ENCODE measurements around the gene LRP1B. TPM values are rescaled to one million over a fixed set of nuclear protein-coding genes. Genes with fewer than 3 reads are reported as not detected.

The LRP1B gene
- total RNA-seq, 1 donor from 2014 or later = not detected

DNA sequence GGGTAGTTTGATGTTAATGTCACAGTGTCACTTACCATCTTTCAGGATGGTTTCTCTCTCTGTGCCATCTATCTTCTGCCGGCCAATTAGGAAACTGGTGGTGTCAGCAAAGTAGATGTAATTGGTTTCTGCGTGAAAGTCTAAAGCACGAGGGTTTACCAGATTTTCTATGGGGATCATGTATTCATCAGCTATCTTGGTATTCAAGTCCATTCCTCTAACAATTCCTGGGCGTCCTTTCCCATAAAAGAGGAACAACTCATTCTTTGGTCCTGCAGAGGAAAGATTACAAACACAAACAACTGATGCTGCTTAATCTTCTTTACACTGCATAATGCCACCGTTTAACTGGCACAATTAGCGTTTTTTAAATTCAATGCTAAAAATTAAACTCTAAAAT is 1081.9 kb downstream of the LRP1B start:
- intact Hi-C loops (cut with micrococcal nuclease) = no loop called here
- CTCF ChIA-PET = no interaction called here
- no peak for DNase-seq
- H3K4me3 Mint-ChIP-seq = no peak overlapping the region
- H3K9me3 Mint-ChIP-seq = peaks cover 6% of the 10 kb centered on the region
- POLR2A ChIA-PET = no interaction called here
- no peak overlapping the region for H3K27ac Mint-ChIP-seq
- TF ChIP-seq, protein P1, sequence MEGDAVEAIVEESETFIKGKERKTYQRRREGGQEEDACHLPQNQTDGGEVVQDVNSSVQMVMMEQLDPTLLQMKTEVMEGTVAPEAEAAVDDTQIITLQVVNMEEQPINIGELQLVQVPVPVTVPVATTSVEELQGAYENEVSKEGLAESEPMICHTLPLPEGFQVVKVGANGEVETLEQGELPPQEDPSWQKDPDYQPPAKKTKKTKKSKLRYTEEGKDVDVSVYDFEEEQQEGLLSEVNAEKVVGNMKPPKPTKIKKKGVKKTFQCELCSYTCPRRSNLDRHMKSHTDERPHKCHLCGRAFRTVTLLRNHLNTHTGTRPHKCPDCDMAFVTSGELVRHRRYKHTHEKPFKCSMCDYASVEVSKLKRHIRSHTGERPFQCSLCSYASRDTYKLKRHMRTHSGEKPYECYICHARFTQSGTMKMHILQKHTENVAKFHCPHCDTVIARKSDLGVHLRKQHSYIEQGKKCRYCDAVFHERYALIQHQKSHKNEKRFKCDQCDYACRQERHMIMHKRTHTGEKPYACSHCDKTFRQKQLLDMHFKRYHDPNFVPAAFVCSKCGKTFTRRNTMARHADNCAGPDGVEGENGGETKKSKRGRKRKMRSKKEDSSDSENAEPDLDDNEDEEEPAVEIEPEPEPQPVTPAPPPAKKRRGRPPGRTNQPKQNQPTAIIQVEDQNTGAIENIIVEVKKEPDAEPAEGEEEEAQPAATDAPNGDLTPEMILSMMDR (IDR thresholded peaks at IDR 0.05) = no peak
- no peaks in the 10 kb centered on the region for H3K4me1 Mint-ChIP-seq
- no peak for ATAC-seq (ENCODE audit: low read depth)
- no peaks in the 10 kb centered on the region for H3K36me3 Mint-ChIP-seq (ENCODE audit: low read depth)
- H3K27me3 Mint-ChIP-seq = no peaks in the 10 kb centered on the region

DNA sequence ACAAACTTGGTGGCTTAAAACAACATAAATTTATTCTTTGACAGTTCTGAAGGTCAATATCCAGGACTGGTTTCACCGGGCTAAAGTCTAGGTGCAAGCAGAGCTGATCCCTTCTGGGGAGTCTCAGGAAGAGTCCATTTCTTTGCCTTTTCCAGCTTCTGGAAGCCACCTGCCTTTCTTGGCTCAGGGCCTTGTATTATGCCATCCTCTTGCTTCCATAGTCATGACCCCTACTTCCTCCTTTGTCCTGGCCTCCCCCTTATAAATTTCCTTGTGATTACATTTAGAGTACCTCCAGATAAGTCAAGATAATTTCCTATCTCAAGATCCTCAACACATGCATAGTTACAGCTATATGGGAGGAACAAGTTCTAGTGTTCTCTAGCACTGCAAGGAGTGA is 1089.5 kb downstream of the LRP1B start:
- TF ChIP-seq, protein P1 (IDR thresholded peaks at IDR 0.05) = no peak
- no peaks in the 10 kb centered on the region for H3K9me3 Mint-ChIP-seq
- no peaks in the 10 kb centered on the region for H3K4me1 Mint-ChIP-seq
- intact Hi-C loops (cut with micrococcal nuclease) = no loop called here
- DNase-seq (no peak), ATAC-seq (ENCODE audit: low read depth) (no peak)
- H3K27me3 Mint-ChIP-seq = no peaks in the 10 kb centered on the region
- H3K4me3 Mint-ChIP-seq = no peak overlapping the region
- no peak overlapping the region for H3K27ac Mint-ChIP-seq
- H3K36me3 Mint-ChIP-seq (ENCODE audit: low read depth) = no peaks in the 10 kb centered on the region
- ChIA-PET POLR2A (no interaction called here), CTCF (no interaction called here)

DNA sequence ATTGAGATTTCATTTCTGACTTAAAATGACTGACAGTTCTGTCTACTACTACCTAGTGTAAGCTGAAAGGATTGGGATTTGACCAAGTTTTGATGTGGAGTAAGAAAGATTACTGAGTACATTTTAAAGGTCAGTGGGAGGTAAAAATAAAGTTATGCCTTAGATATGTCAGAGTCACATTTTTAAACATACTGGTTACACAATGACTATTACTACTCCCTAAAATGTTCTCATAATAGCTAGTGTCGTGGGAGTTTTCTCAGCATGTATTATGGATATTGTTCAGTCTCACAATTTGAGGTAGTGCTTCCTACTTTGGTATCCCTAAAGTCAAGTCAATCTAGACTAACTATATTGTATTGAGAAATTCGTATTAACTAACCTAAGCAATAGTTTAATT is 1092.5 kb downstream of the LRP1B start:
- no peak for ATAC-seq (ENCODE audit: low read depth)
- Mint-ChIP-seq H3K36me3 (ENCODE audit: low read depth) (no peaks in the 10 kb centered on the region), H3K27me3 (no peaks in the 10 kb centered on the region), H3K4me3 (no peak overlapping the region), H3K27ac (no peak overlapping the region), H3K9me3 (no peaks in the 10 kb centered on the region), H3K4me1 (no peaks in the 10 kb centered on the region)
- POLR2A ChIA-PET = no interaction called here
- TF ChIP-seq, protein P1 (IDR thresholded peaks at IDR 0.05) = no peak
- intact Hi-C loops (cut with micrococcal nuclease) = no loop called here
- CTCF ChIA-PET = no interaction called here
- DNase-seq = no peak

DNA sequence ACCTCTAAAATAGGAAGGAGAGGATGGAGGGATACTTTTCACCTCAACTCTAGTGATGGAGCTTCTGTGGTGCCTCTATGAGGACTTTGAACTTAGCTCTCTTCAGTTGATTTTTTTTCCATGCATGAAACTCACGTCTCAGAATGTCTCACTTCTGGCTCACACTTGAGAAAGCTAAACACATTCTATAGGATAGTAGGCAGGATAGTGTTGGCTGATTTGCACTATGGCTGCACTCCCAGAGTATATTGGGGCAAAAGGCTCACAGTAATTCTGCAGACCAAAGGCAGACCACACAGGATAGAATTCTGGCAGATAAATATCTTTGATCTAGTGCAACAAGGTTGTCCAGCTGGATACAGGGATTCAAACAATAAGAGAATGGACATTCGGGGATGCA is 1093.5 kb downstream of the LRP1B start:
- CTCF ChIA-PET = no interaction called here

DNA sequence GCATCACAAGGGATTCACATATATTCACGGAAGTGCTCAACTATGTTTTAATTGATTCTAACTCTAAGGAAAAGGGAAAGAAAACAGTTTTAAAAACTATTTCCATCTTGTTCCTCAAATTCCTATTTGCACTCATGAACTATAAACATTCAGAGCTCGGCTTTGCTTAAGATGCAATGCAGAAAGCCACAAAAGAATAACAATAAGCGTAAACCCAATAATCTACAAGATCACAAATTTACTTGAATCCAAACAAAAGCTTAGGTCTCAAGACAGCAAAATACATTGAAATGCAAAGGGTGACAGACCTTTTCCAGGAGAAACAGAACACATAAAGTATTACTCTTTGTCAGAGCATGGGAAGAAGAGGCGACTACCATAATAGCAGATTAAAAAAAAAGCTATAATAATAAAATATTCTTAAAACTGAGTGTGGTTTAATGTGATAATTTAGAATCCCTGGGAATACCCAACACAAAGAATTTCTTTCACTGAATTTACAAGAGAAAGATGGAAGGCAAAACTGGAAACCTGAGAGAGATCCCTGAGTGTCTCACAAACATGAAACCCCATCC is 1094.9 kb downstream of the LRP1B start:
- intact Hi-C loops (cut with micrococcal nuclease) = no loop called here
- CTCF ChIA-PET = no interaction called here
- no peak overlapping the region for H3K4me3 Mint-ChIP-seq
- H3K27ac Mint-ChIP-seq = no peak overlapping the region
- no peaks in the 10 kb centered on the region for H3K27me3 Mint-ChIP-seq
- POLR2A ChIA-PET = no interaction called here
- H3K9me3 Mint-ChIP-seq = no peaks in the 10 kb centered on the region
- TF ChIP-seq, protein P1 (IDR thresholded peaks at IDR 0.05) = no peak
- no peaks in the 10 kb centered on the region for H3K4me1 Mint-ChIP-seq
- DNase-seq (no peak), ATAC-seq (ENCODE audit: low read depth) (no peak)
- H3K36me3 Mint-ChIP-seq (ENCODE audit: low read depth) = no peaks in the 10 kb centered on the region

More for the DNA sequence above, 1093.5 kb downstream of the LRP1B start:
- Mint-ChIP-seq H3K36me3 (ENCODE audit: low read depth) (no peaks in the 10 kb centered on the region), H3K4me3 (no peak overlapping the region), H3K9me3 (no peaks in the 10 kb centered on the region), H3K27ac (no peak overlapping the region), H3K27me3 (no peaks in the 10 kb centered on the region), H3K4me1 (no peaks in the 10 kb centered on the region)
- TF ChIP-seq, protein P1 (IDR thresholded peaks at IDR 0.05) = no peak
- intact Hi-C loops (cut with micrococcal nuclease) = no loop called here
- POLR2A ChIA-PET = no interaction called here
- ATAC-seq (ENCODE audit: low read depth) (no peak), DNase-seq (no peak)

All from activated B cell treated with CpG ODN at 0.5 μM for 24 hours (primary cell).